ENCODE results near the gene ZNF157.

The ZNF157 gene

DNA sequence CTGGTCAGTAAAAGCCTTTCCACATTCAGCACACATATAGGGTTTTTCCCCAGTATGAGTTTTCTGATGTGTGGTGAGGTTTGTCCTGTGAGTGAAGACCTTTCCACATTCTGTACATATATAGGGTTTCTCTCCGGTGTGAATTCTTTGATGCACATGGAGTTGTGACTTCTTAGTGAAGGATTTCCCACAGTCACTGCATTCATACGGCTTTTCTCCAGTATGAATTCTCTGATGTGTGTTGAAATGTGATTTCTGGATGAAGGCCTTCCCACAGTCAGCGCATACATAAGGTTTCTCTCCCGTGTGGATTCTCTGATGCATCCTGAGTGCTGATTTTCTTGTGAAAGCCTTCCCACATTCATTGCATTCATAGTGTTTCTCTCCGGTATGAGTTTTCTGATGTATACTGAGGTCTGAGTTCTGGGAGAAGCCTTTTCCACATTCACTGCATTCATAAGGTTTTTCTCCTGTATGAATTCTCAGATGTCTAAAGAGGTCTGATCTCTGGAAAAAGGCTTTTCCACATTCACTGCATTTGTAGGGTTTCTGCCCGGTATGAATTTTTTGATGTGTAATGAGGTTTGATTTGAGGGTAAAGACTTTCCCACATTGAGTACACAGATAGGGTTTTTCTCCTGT, 77.9 kb downstream of the ZNF157 start:
- TF ChIP-seq, protein P1, sequence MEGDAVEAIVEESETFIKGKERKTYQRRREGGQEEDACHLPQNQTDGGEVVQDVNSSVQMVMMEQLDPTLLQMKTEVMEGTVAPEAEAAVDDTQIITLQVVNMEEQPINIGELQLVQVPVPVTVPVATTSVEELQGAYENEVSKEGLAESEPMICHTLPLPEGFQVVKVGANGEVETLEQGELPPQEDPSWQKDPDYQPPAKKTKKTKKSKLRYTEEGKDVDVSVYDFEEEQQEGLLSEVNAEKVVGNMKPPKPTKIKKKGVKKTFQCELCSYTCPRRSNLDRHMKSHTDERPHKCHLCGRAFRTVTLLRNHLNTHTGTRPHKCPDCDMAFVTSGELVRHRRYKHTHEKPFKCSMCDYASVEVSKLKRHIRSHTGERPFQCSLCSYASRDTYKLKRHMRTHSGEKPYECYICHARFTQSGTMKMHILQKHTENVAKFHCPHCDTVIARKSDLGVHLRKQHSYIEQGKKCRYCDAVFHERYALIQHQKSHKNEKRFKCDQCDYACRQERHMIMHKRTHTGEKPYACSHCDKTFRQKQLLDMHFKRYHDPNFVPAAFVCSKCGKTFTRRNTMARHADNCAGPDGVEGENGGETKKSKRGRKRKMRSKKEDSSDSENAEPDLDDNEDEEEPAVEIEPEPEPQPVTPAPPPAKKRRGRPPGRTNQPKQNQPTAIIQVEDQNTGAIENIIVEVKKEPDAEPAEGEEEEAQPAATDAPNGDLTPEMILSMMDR (IDR thresholded peaks at IDR 0.05) = no peak
- H3K4me1 Mint-ChIP-seq = no peaks in the 10 kb centered on the region
- no peak overlapping the region for H3K4me3 Mint-ChIP-seq
- no peak overlapping the region for H3K27ac Mint-ChIP-seq
- no peak for DNase-seq
- peaks cover 87% of the 10 kb centered on the region for H3K36me3 Mint-ChIP-seq (ENCODE audit: low read depth)
- no peaks in the 10 kb centered on the region for H3K27me3 Mint-ChIP-seq (ENCODE audit: low read depth, poor library complexity)
- H3K9me3 Mint-ChIP-seq = peaks cover 96% of the 10 kb centered on the region

DNA sequence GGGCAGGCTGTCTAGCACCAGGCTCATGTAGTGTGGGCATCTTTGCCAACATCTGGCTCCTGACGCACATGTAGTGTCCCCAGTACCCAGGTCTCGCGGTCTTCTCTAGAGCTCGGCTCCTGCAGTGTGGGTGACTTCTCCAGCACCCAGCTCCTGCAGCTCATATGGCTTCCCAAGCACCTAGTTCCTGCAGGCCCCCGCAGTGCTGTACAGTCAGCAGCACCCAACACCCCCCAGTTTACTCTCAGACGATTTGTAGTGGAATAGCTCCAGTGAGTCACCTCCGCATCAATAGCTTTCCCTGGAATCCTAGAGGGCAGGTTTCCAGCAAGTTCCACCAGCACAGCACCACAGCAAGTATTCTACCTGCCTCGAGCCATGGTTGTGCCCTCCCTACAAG, 81.7 kb downstream of the ZNF157 start:
- Mint-ChIP-seq H3K9me3 (peaks cover 95% of the 10 kb centered on the region), H3K27me3 (ENCODE audit: low read depth, poor library complexity) (no peaks in the 10 kb centered on the region), H3K4me1 (no peaks in the 10 kb centered on the region), H3K27ac (no peak overlapping the region), H3K36me3 (ENCODE audit: low read depth) (peaks cover 96% of the 10 kb centered on the region), H3K4me3 (no peak overlapping the region)
- no peak for DNase-seq
- TF ChIP-seq, protein P1 (IDR thresholded peaks at IDR 0.05) = no peak

DNA sequence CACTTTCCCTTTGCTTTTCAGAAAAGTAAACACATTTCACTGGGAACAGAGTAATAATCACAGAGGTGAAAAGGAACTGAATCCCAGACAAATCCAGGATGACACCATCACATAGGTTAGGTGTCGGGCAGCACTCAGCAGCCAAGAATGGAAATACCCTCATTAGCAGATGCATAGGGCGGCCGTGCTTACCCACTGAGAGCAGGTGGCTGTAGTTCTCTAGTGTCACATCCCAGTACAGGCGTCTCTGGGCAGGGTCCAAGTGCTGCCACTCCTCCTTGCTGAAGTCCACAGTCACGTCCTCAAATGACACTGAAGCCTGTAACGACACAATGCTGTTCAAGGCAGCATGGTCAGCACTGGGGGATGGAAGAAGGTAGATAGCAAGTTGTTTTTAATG, 85.7 kb downstream of the ZNF157 start:
- no peak overlapping the region for H3K27ac Mint-ChIP-seq
- peaks cover 76% of the 10 kb centered on the region for H3K9me3 Mint-ChIP-seq
- no peak for DNase-seq
- TF ChIP-seq, protein P1 (IDR thresholded peaks at IDR 0.05) = no peak
- peaks cover 68% of the 10 kb centered on the region for H3K36me3 Mint-ChIP-seq (ENCODE audit: low read depth)
- H3K4me3 Mint-ChIP-seq = no peak overlapping the region
- no peaks in the 10 kb centered on the region for H3K4me1 Mint-ChIP-seq
- peaks cover 3% of the 10 kb centered on the region for H3K27me3 Mint-ChIP-seq (ENCODE audit: low read depth, poor library complexity)

DNA sequence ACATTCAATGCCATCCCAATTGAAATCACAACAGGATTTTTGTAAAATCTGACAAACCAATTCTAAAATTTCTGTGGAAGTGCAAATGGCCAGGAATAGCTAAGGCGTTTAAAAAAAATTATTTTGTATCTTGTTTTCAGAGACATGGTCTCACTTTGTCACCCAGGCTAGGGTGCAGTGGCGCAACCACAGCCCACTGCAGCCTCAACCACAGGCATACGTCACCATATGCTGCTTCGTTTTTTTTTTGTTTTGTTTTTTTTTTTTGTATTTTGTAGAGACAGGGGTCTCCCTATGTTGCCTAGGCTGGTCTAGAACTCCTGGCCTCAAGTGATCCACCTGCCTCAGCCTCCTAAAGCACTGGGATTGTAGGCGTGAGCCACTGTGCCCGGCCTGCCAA, 88.2 kb downstream of the ZNF157 start:
- peaks cover 58% of the 10 kb centered on the region for H3K36me3 Mint-ChIP-seq (ENCODE audit: low read depth)
- no peak overlapping the region for H3K4me3 Mint-ChIP-seq
- H3K27me3 Mint-ChIP-seq (ENCODE audit: low read depth, poor library complexity) = peaks cover 3% of the 10 kb centered on the region
- H3K9me3 Mint-ChIP-seq = peaks cover 66% of the 10 kb centered on the region
- TF ChIP-seq, protein P1 (IDR thresholded peaks at IDR 0.05) = no peak
- no peak for DNase-seq
- no peaks in the 10 kb centered on the region for H3K4me1 Mint-ChIP-seq
- no peak overlapping the region for H3K27ac Mint-ChIP-seq

DNA sequence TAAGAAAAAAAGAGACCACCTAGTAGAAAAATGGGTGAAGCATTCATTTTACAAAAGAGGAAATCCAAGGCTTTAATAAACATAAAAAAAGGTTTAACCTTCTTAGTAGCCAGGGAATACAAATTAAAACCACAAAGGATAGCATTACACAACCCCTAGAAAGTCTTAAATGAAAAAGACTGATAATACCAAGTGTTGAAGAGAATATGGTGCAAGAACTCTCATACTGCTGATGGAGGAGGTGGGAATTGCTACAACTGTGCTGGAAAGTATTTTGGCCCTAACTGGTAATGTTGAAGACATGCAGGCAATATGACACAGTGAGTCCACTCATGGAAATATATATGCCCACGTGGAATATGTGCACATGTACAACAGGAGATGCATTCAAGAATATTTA, 90.2 kb downstream of the ZNF157 start:
- H3K4me1 Mint-ChIP-seq = no peaks in the 10 kb centered on the region
- H3K4me3 Mint-ChIP-seq = no peak overlapping the region
- peaks cover 3% of the 10 kb centered on the region for H3K27me3 Mint-ChIP-seq (ENCODE audit: low read depth, poor library complexity)
- peaks cover 58% of the 10 kb centered on the region for H3K36me3 Mint-ChIP-seq (ENCODE audit: low read depth)
- TF ChIP-seq, protein P1 (IDR thresholded peaks at IDR 0.05) = no peak
- DNase-seq = no peak
- H3K27ac Mint-ChIP-seq = no peak overlapping the region
- H3K9me3 Mint-ChIP-seq = peaks cover 62% of the 10 kb centered on the region

Measured in nephron progenitor cell (in vitro differentiated cells).